ENCODE results near the gene CACNA2D3. TPM values are rescaled to one million over a fixed set of nuclear protein-coding genes. Genes with fewer than 3 reads are reported as not detected.

The CACNA2D3 gene
- total RNA-seq, 1 experiment from 2014 or later, result 2.0 TPM

- no peak for DNase-seq (ENCODE audit: low read depth)
Measured at GRCh38 chr3:54847361-54847760, 725.0 kb downstream of the CACNA2D3 start.

DNA sequence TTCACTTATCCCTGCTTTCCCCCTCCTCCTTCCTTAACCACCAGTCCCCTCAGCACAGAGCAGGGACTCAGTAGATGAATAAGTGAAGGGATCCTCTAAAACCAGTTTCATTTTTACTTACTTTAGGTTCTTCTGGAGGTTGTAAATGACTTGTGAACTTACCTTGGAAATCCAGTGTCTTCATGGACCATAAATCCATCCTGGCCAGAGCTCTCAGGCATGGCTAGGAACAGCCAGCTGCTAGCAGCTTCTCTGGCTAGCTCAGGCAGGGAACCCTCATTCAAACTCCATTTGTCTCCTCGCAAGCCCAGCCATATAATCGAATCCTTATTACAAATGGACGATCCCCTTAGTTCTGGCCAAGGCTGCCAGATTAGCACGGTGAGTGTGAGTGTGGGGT, 727.0 kb downstream of the CACNA2D3 start:
- no peak for DNase-seq (ENCODE audit: low read depth)

GRCh38 chr3:54850484-54851018, 728.2 kb downstream of the CACNA2D3 start:
- DNase-seq (ENCODE audit: low read depth), result no peak

- DNase-seq (ENCODE audit: low read depth), result peak; percentile 79
Measured at GRCh38 chr3:54853573-54854404, 731.4 kb downstream of the CACNA2D3 start.

GRCh38 chr3:54856271-54856670, 733.9 kb downstream of the CACNA2D3 start:
- no peak for DNase-seq (ENCODE audit: low read depth)

DNA sequence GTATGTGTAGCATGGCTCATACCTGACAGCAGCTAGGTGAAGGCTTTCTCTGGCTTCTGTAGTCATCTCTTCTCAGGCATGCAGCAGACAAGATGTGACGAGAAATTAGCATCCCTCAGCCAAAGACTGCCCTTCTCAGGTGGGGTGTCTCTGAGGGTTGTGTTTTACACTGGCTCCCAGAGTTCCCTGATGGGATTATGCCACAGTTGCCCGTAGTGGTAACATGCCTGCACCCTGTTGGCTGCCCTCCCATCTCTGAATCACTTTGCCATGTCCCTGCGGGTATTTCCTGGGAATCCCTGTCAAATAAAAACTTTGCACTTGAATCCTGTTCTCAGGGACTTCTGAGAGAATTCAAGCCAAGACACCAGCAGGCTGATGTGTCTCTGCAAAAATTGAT, 735.0 kb downstream of the CACNA2D3 start:
- DNase-seq (ENCODE audit: low read depth), result peak; percentile 75

DNA sequence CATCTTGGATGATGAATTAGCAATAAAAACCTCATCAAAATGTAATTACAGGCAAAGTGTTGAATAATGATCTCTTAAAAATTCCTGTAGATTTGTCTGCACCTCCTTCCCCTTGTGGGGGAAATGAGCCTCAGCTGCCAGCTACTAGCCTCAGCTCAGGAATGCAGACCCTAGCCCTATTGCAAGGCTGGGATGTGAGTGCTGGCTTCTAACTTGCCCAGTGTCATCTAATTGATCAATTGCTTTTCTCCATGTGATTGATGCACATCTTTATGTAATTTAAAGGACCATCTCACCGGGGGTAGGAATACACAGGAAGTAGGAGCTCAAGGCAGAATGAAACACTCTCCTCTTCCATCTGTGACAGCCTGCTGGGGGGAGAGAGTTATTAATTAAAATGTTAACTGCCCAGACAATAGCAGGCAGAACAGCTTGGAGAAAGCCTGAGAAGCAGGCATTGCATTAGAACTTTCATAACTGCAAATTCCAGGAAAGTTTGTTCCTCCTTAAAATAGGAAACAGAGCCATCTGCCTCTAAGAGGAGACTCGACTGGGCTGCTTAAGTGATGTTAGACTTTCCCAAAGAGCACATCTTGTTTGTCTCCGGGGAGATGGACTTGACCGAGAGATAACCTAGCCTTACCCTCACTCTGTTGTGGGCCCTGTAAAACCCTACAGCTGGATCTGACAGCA, 735.9 kb downstream of the CACNA2D3 start:
- no peak for DNase-seq (ENCODE audit: low read depth)

DNA sequence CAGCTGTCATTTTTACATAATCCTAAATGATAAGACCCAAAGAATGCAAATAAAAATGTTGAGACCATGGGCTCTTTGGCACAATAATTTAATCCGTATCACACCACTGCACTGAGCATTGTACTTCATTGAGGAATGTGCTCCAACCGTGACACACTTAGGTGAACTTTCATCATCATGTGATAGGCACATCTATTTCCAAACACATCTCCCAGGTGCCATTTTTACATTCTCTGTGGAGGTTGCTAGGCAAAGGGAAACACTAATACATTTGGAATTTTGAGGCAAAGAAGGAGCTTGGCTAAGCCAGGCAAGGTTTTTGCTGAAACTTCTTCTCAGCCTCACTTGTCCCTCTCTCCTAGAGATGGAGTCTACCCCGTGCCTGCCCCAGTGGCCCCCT, 736.8 kb downstream of the CACNA2D3 start:
- peak; percentile 24 for DNase-seq (ENCODE audit: low read depth)

DNA sequence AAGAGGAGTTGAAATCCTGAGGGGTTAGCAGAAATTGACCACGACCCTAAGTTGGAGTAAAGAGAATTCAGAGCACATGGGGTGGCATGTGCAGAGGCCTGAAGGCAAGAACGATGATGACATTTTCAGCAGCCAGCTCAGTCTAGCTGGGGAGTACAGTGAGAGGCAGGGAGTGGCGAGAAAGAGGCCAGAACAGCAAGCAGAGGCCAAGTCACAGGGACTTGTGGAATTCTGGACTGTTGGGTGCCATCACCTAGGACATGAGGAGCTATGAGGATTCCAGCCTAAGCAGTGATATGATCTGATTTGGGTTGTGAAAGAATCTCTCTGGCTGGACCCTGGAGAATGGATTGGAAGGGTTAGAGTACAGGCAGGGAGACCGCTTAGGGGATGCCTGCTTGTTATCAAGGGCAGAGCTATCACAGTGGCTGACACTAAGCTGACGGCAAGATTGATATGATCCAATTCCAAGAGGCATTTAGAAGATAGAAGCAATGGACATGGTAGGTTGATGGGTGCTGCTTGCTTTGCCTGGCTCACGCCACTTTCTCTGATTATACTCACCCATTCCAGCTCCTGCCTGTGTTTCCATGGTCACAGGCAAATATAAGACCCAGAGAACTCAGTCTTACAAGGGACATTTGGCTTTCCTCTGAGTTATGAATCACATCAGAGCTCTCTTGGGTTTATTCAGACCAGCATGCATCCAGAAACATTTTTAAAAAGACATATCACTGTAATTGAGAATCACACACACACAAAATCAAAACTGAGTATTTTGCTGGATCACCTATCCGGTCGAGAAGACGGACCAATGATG, 739.1 kb downstream of the CACNA2D3 start:
- DNase-seq (ENCODE audit: low read depth), result no peak

DNA sequence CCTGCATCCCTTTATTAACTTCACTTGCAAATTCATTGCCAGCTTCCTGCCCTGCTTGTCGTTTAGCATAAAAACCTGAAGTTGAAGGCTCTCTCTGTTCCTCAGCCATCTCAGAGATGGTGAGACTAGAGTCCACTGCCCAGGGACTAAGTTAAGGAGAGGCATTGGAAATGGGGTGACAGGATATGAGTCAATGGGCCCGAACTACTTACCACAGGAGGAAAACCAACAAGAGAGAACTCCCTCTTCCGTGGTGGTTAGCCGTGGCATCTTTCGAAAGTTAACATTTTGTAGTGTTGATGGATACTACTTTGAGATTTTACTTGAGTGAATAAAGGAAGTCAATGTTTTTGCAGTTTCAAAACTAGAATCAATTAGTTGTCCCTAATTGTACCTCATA, 740.2 kb downstream of the CACNA2D3 start:
- DNase-seq (ENCODE audit: low read depth), result peak; percentile 36

GRCh38 chr3:54863366-54863765, 741.0 kb downstream of the CACNA2D3 start:
- DNase-seq (ENCODE audit: low read depth), result peak; percentile 55

DNA sequence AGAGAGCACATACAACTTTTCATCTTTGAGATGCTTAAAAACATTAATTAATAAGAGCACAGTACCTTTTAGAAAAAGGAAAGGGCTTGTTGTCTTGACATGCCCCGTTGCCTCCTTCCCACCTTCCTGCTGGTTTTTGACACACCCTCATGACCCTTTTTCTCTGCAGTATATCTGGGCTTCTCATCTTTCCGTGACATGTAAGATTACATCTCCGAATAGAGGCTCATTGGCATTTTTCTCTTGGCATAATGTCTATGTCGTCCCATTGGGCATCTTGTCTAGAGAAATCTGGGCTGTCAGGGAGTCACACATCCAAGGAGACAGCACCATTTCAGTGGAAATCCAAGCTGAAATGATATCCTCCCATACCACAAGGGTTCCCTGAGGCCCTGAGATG, 741.4 kb downstream of the CACNA2D3 start:
- no peak for DNase-seq (ENCODE audit: low read depth)

GRCh38 chr3:54865316-54865715, 743.0 kb downstream of the CACNA2D3 start:
- no peak for DNase-seq (ENCODE audit: low read depth)

GRCh38 chr3:54866251-54866650, 743.9 kb downstream of the CACNA2D3 start:
- DNase-seq (ENCODE audit: low read depth), result no peak

- peak; percentile 92 for DNase-seq (ENCODE audit: low read depth)
Measured at GRCh38 chr3:54870423-54870822, 748.1 kb downstream of the CACNA2D3 start.

GRCh38 chr3:54871867-54872266, 749.5 kb downstream of the CACNA2D3 start:
- no peak for DNase-seq (ENCODE audit: low read depth)

- DNase-seq (ENCODE audit: low read depth), result no peak
Measured at GRCh38 chr3:54873059-54874010, 751.0 kb downstream of the CACNA2D3 start.

- DNase-seq (ENCODE audit: low read depth), result no peak
Measured at GRCh38 chr3:54874816-54875556, 752.6 kb downstream of the CACNA2D3 start.

- no peak for DNase-seq (ENCODE audit: low read depth)
Measured at GRCh38 chr3:54875596-54876268, 753.4 kb downstream of the CACNA2D3 start.

GRCh38 chr3:54876694-54877093, 754.3 kb downstream of the CACNA2D3 start:
- no peak for DNase-seq (ENCODE audit: low read depth)
